GM23338 (cell line): ENCODE measurements around the gene IQGAP1. TPM values are rescaled to one million over a fixed set of nuclear protein-coding genes. Genes with fewer than 3 reads are reported as not detected.

ENCODE experiments used
- ATAC-seq: fragments of 200-7000 bp; cut with Tn5 transposase; 3 replicates; pipeline ENCODE4 v1.9.1; 2020
- DNase-seq: peaks from one replicate; pipeline ENCODE4 v3.0.0-alpha.2; 2015; ENCODE audit warnings: low spot score
- H2AFZ ChIP-seq: fragments of 200-600 bp; sonication (generic); 2 replicates; pipeline ENCODE4 v1.8.0; 2016; ENCODE audit warnings: antibody characterized with exemption, mild to moderate bottlenecking, moderate library complexity
- H3F3A ChIP-seq: fragments of 200-600 bp; sonication (generic); replicated peaks from 2 replicates; pipeline ENCODE4 v1.8.0; 2017; ENCODE audit warnings: antibody characterized with exemption, mixed run types, low read depth
- H3K27ac ChIP-seq: fragments of 200-600 bp; sonication (generic); 2 replicates; pipeline ENCODE4 v1.6.1; 2016; ENCODE audit warnings: low read depth
- H3K27me3 ChIP-seq: fragments of 200-600 bp; sonication (generic); 2 replicates; pipeline ENCODE4 v1.8.0; 2016; ENCODE audit warnings: mild to moderate bottlenecking, mixed run types, moderate library complexity; ENCODE audit not compliant: insufficient read depth
- H3K36me3 ChIP-seq: fragments of 200-600 bp; sonication (generic); 2 replicates; pipeline ENCODE4 v1.8.0; 2016; ENCODE audit warnings: mild to moderate bottlenecking; ENCODE audit not compliant: insufficient read depth
- H3K4me1 ChIP-seq: fragments of 200-600 bp; sonication (generic); 2 replicates; pipeline ENCODE4 v1.8.0; 2016; ENCODE audit warnings: mild to moderate bottlenecking, moderate library complexity; ENCODE audit not compliant: insufficient read depth
- H3K4me2 ChIP-seq: fragments of 200-600 bp; sonication (generic); 2 replicates; pipeline ENCODE4 v1.7.1; 2017; ENCODE audit warnings: mixed run types
- H3K4me3 ChIP-seq: fragments of 200-600 bp; sonication (generic); 2 replicates; pipeline ENCODE4 v1.6.1; 2016; ENCODE audit warnings: mixed run types
- H3K79me2 ChIP-seq: fragments of 200-600 bp; sonication (generic); replicated peaks from 2 replicates; pipeline ENCODE4 v1.8.0; 2017; ENCODE audit warnings: mild to moderate bottlenecking; ENCODE audit not compliant: insufficient read depth
- H3K9me2 ChIP-seq: fragments of 200-600 bp; sonication (generic); 2 replicates; pipeline ENCODE4 v1.8.0; 2017; ENCODE audit not compliant: insufficient read depth
- H4K20me1 ChIP-seq: fragments of 200-600 bp; sonication (generic); replicated peaks from 2 replicates; pipeline ENCODE4 v1.8.0; 2017; ENCODE audit warnings: mild to moderate bottlenecking; ENCODE audit not compliant: insufficient read depth
- H3K27ac Mint-ChIP-seq: 2 replicates; pipeline ENCODE4 v1.8.0; 2020; ENCODE audit warnings: inconsistent platforms, mild to moderate bottlenecking, moderate library complexity, mixed read lengths
- H3K27me3 Mint-ChIP-seq: 3 replicates; pipeline ENCODE4 v1.8.0; 2022; ENCODE audit warnings: low read depth, mild to moderate bottlenecking, moderate library complexity, mixed read lengths, inconsistent platforms; ENCODE audit not compliant: insufficient read depth, poor library complexity
- H3K36me3 Mint-ChIP-seq: 3 replicates; pipeline ENCODE4 v1.8.0; 2021; ENCODE audit warnings: low read depth, mild to moderate bottlenecking, inconsistent platforms, moderate library complexity, mixed read lengths
- H3K4me1 Mint-ChIP-seq: 3 replicates; pipeline ENCODE4 v1.8.0; 2020; ENCODE audit warnings: mild to moderate bottlenecking, inconsistent platforms, mixed read lengths
- H3K4me3 Mint-ChIP-seq: 3 replicates; pipeline ENCODE4 v1.8.0; 2021; ENCODE audit warnings: moderate library complexity, mild to moderate bottlenecking, inconsistent platforms, mixed read lengths
- H3K9me3 Mint-ChIP-seq: 3 replicates; pipeline ENCODE4 v1.8.0; 2020; ENCODE audit warnings: moderate library complexity, mild to moderate bottlenecking, inconsistent platforms, mixed read lengths
- CREB1 ChIP-seq: fragments of 250-450 bp; sonication (Bioruptor Pico); IDR thresholded peaks from 2 replicates; pipeline ENCODE4 v1.5.0; 2020; ENCODE audit warnings: low read depth, mild to moderate bottlenecking, moderate library complexity
- CTCF ChIP-seq, 2 experiments: fragments of 200-600 bp in 1 of 2; sonication (generic) in 1 of 2; conservative IDR thresholded peaks; 2 replicates each; pipeline versions ENCODE4 v1.5.1 to v1.6.1; 2016 to 2017; ENCODE audit warnings: antibody characterized with exemption in 2 of 2, low read depth in 2 of 2, mild to moderate bottlenecking in 2 of 2, moderate library complexity in 1 of 2
- ETS1 ChIP-seq: IDR thresholded peaks from 2 replicates; pipeline ENCODE4 v1.6.1; 2016; ENCODE audit warnings: antibody characterized with exemption
- EZH2 ChIP-seq: fragments of 200-600 bp; sonication (generic); IDR thresholded peaks from one replicate; pipeline ENCODE4 v1.8.0; 2017; ENCODE audit warnings: antibody characterized with exemption, mild to moderate bottlenecking, low read depth; ENCODE audit not compliant: unreplicated experiment
- EZH2phosphoT487 ChIP-seq: fragments of 200-600 bp; sonication (generic); IDR thresholded peaks from one replicate; pipeline ENCODE4 v1.8.1; 2018; ENCODE audit warnings: antibody characterized with exemption; ENCODE audit not compliant: unreplicated experiment
- NANOG ChIP-seq: IDR thresholded peaks from 2 replicates; pipeline ENCODE4 v1.6.1; 2016; ENCODE audit warnings: antibody characterized with exemption, borderline replicate concordance
- POLR2AphosphoS5 ChIP-seq: IDR thresholded peaks from 2 replicates; pipeline ENCODE4 v1.6.1; 2016; ENCODE audit warnings: antibody characterized with exemption, low read depth
- REST ChIP-seq: IDR thresholded peaks from one replicate; pipeline ENCODE4 v1.6.1; 2018; ENCODE audit warnings: antibody characterized with exemption; ENCODE audit not compliant: unreplicated experiment
- STAT1 ChIP-seq: IDR thresholded peaks from one replicate; pipeline ENCODE4 v1.6.1; 2016; ENCODE audit warnings: antibody characterized with exemption; ENCODE audit not compliant: unreplicated experiment
- ZNF114 ChIP-seq: fragments of 250-450 bp; sonication (Bioruptor Pico); IDR thresholded peaks from 2 replicates; pipeline ENCODE4 v1.5.0; 2020; ENCODE audit warnings: mild to moderate bottlenecking, moderate library complexity
- ZNF331 ChIP-seq: fragments of 250-450 bp; sonication (Bioruptor Pico); IDR thresholded peaks from 2 replicates; pipeline ENCODE4 v1.5.0; 2020; ENCODE audit warnings: low read depth, mild to moderate bottlenecking, moderate library complexity
- polyA plus RNA-seq: library from polyadenylated mRNA; unstranded; fragments of >200 nt; fragmentation: Nextera tagmentation; extraction: Ambion mirVana; gene quantifications from 2 replicates; pipeline ENCODE4 v1.2.1, GENCODE V29; 2016
- total RNA-seq: library from RNA; depleted of rRNA; stranded (reverse); fragments of >200 nt; shearing (Covaris generic); gene quantifications from 2 replicates; pipeline ENCODE4 v1.2.3, GENCODE V29; 2014
- TF ChIP-seq, protein P1 (sequence below): fragments of 250-450 bp; sonication (Bioruptor Pico); IDR thresholded peaks from 2 replicates; pipeline ENCODE4 v1.5.0; 2020; ENCODE audit warnings: mild to moderate bottlenecking, moderate library complexity

The IQGAP1 gene
- total and polyA plus RNA-seq, 2 experiments from 2014 or later, result 92.7 to 159 TPM

DNA sequence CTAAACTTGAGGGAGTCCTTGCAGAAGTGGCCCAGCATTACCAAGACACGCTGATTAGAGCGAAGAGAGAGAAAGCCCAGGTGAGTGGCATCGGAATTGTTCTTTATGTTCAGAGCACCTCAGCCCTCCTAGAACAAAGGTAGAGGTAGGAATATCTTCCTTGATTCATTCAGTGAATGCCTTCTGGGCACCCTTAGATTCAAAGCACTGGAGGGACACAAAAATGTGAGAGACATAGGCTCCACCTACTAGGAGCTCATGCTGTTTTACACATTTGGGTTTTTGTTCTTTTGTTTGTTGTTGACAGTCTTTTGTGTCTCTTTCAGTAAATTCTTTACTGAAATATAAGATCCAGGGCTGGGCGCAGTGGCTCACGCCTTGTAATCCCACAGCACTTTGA lies 68.2 kb downstream of the IQGAP1 start (continued):
- TF ChIP-seq, protein P1, sequence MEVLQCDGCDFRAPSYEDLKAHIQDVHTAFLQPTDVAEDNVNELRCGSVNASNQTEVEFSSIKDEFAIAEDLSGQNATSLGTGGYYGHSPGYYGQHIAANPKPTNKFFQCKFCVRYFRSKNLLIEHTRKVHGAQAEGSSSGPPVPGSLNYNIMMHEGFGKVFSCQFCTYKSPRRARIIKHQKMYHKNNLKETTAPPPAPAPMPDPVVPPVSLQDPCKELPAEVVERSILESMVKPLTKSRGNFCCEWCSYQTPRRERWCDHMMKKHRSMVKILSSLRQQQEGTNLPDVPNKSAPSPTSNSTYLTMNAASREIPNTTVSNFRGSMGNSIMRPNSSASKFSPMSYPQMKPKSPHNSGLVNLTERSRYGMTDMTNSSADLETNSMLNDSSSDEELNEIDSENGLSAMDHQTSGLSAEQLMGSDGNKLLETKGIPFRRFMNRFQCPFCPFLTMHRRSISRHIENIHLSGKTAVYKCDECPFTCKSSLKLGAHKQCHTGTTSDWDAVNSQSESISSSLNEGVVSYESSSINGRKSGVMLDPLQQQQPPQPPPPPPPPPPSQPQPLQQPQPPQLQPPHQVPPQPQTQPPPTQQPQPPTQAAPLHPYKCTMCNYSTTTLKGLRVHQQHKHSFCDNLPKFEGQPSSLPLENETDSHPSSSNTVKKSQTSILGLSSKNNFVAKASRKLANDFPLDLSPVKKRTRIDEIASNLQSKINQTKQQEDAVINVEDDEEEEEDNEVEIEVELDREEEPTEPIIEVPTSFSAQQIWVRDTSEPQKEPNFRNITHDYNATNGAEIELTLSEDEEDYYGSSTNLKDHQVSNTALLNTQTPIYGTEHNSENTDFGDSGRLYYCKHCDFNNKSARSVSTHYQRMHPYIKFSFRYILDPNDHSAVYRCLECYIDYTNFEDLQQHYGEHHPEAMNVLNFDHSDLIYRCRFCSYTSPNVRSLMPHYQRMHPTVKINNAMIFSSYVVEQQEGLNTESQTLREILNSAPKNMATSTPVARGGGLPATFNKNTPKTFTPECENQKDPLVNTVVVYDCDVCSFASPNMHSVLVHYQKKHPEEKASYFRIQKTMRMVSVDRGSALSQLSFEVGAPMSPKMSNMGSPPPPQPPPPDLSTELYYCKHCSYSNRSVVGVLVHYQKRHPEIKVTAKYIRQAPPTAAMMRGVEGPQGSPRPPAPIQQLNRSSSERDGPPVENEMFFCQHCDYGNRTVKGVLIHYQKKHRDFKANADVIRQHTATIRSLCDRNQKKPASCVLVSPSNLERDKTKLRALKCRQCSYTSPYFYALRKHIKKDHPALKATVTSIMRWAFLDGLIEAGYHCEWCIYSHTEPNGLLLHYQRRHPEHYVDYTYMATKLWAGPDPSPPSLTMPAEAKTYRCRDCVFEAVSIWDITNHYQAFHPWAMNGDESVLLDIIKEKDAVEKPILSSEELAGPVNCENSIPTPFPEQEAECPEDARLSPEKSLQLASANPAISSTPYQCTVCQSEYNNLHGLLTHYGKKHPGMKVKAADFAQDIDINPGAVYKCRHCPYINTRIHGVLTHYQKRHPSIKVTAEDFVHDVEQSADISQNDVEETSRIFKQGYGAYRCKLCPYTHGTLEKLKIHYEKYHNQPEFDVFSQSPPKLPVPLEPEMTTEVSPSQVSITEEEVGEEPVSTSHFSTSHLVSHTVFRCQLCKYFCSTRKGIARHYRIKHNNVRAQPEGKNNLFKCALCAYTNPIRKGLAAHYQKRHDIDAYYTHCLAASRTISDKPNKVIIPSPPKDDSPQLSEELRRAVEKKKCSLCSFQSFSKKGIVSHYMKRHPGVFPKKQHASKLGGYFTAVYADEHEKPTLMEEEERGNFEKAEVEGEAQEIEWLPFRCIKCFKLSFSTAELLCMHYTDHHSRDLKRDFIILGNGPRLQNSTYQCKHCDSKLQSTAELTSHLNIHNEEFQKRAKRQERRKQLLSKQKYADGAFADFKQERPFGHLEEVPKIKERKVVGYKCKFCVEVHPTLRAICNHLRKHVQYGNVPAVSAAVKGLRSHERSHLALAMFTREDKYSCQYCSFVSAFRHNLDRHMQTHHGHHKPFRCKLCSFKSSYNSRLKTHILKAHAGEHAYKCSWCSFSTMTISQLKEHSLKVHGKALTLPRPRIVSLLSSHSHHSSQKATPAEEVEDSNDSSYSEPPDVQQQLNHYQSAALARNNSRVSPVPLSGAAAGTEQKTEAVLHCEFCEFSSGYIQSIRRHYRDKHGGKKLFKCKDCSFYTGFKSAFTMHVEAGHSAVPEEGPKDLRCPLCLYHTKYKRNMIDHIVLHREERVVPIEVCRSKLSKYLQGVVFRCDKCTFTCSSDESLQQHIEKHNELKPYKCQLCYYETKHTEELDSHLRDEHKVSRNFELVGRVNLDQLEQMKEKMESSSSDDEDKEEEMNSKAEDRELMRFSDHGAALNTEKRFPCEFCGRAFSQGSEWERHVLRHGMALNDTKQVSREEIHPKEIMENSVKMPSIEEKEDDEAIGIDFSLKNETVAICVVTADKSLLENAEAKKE (CRISPR knock-in tag), result no peak
- TF ChIP-seq EZH2phosphoT487, result no peak
- no peak for TF ChIP-seq POLR2AphosphoS5
- no peak for TF ChIP-seq CREB1

- Mint-ChIP-seq H3K36me3 (peaks cover 36% of the 10 kb centered on the region; the same call in 2 of the 3 replicates), H3K4me1 (no peaks in the 10 kb centered on the region), H3K27ac (no peak overlapping the region), H3K4me3 (no peak overlapping the region), H3K27me3 (no peaks in the 10 kb centered on the region), H3K9me3 (no peaks in the 10 kb centered on the region)
- ATAC-seq, result no peak
- Histone ChIP-seq H3K9me2 (no peaks in the 10 kb centered on the region), H2AFZ (no peak overlapping the region), H3K4me2 (no peak overlapping the region), H3K27ac (no peak overlapping the region), H3F3A (no peaks in the 10 kb centered on the region), H3K4me1 (no peaks in the 10 kb centered on the region; the same call in 1 of the 2 replicates), H4K20me1 (peaks cover 13% of the 10 kb centered on the region; the same call in 1 of the 2 replicates), H3K4me3 (no peak overlapping the region), H3K27me3 (no peaks in the 10 kb centered on the region), H3K36me3 (peaks cover 21% of the 10 kb centered on the region), H3K79me2 (0 out of 2 replicates have a peak, but pooled peaks cover 8% of the 10 kb centered on the region)
- no peak for DNase-seq
- no peak for TF ChIP-seq STAT1
- TF ChIP-seq NANOG, result no peak
- no peak for TF ChIP-seq EZH2
- no peak for TF ChIP-seq ZNF114 (CRISPR knock-in tag)
- no peak for TF ChIP-seq REST
- no peak for TF ChIP-seq EZH2phosphoT487
- no peak for TF ChIP-seq ETS1
- no peak for TF ChIP-seq POLR2AphosphoS5
- no peak for TF ChIP-seq CTCF (conservative IDR thresholded peaks at IDR 0.05; ENCODE audit: low read depth in 2 of 2)
- TF ChIP-seq CREB1, result no peak
- TF ChIP-seq ZNF331 (CRISPR knock-in tag), result no peak
These were observed 70.0 kb downstream of the IQGAP1 start for GRCh38 chr15:90458061-90458460.
